Adrenal gland (tissue), 12 donors: ENCODE data around the gene MGAM2. TPM values are rescaled to one million over a fixed set of nuclear protein-coding genes. Genes with fewer than 3 reads are reported as not detected.

Experiments
- DNase-seq, 7 donors: peaks; one replicate each; pipeline ENCODE4 v3.0.0-alpha.2; 2019 to 2020
- H3K27ac ChIP-seq, 5 donors: fragments of 200-600 bp; sonication (generic) in 4 of 5; 1 replicate in 3 of 5; 2 replicates in 2 of 5; pipeline versions ENCODE4 v1.5.1 to v1.8.0; 2016 to 2020; ENCODE audit warnings: mild to moderate bottlenecking in 1 of 5
- H3K27me3 ChIP-seq: fragments of 200-600 bp; 2 replicates; pipeline ENCODE4 v1.8.0; 2021
- H3K36me3 ChIP-seq, 2 donors: fragments of 200-600 bp; replicated peaks in 1 of 2; 1 replicate in 1 of 2; 2 replicates in 1 of 2; pipeline versions ENCODE4 v1.5.1 to v1.8.0; 2018 to 2022
- H3K4me1 ChIP-seq, 2 donors: fragments of 200-600 bp; replicated peaks in 1 of 2; 1 replicate in 1 of 2; 2 replicates in 1 of 2; pipeline versions ENCODE4 v1.5.1 to v1.8.0; 2018 to 2021
- H3K4me3 ChIP-seq, 4 donors: fragments of 200-600 bp; sonication (generic) in 3 of 4; one replicate each; pipeline ENCODE4 v1.5.1; 2016 to 2018
- H3K9me3 ChIP-seq, 3 donors: fragments of 200-600 bp; sonication (generic) in 1 of 3; replicated peaks in 1 of 3; 1 replicate in 2 of 3; 2 replicates in 1 of 3; pipeline versions ENCODE4 v1.5.1 to v1.8.0; 2016 to 2021
- CTCF ChIP-seq, 6 experiments: fragments of 450-650 bp in 4 of 6; fragments of 200-600 bp in 2 of 6; sonication (generic) in 1 of 6; IDR thresholded peaks; 1 replicate in 5 of 6; 2 replicates in 1 of 6; pipeline versions ENCODE4 v1.5.1 to v1.8.0; 2016 to 2021; ENCODE audit warnings: antibody characterized with exemption in 6 of 6, mild to moderate bottlenecking in 2 of 6, moderate library complexity in 1 of 6
- POLR2A ChIP-seq, 2 donors: fragments of 450-650 bp; IDR thresholded peaks; one replicate each; pipeline ENCODE4 v1.6.1; 2017; ENCODE audit warnings: antibody characterized with exemption in 2 of 2, mild to moderate bottlenecking in 2 of 2, moderate library complexity in 1 of 2
- WGBS, 4 donors: extraction: QIAGEN DNeasy Blood & Tissue Kit in 2 of 4; methylation state at CpG; one replicate each; pipeline versions ENCODE4 v1.1.5 to v1.1.7; 2013 to 2017; 5-methylcytosine and 5-hydroxymethylcytosine counted together
- intact Hi-C, 2 donors: fragments of 100-400 bp; cut with DNase I; formaldehyde crosslinking; loops; one replicate each; pipeline versions ENCODE4 v1.14.1 to v1.15.0; 2022 to 2023
- polyA plus RNA-seq, 3 donors: library from polyadenylated mRNA; stranded (reverse); fragments of 200-250 nt in 2 of 3; fragments of 350-450 nt in 1 of 3; fragmentation: Illumina TruSeq in 1 of 3; extraction: RNeasy Lipid Tissue Mini Kit (QIAGEN cat#74804) in 1 of 3; gene quantifications; one replicate each; pipeline ENCODE4 v1.2.3, GENCODE V29; 2013 to 2014
- total RNA-seq, 9 donors: library from RNA; depleted of rRNA in 4 of 9; stranded (reverse); fragments of >200 nt in 4 of 9; fragments of 120-200 nt in 1 of 9; fragmentation: NEBNext Ultra II Directional in 1 of 9; extraction: Animal tissue kit (Norgen Biotek cat#: 25700) in 1 of 9; gene quantifications; one replicate each; pipeline versions ENCODE4 v1.1.0 to v1.2.4, GENCODE V29; 2013 to 2023
- donor health status: healthy with polysubstance abuse.
- donor health status: Bipolar disorder and iron deficiency.
- donor health status: DM: yes; HTN: yes; CAD: no.
- donor health status: DM: no; HTN: no; CAD: no.
- donor health status: DM: no; HTN: no; CAD: no.
- donor health status: DM: yes; HTN: yes; CAD: no.

Gene MGAM2
- total and polyA plus RNA-seq, 12 donors: under 0.01 to 0.05 TPM; not detected in 10

- no peaks in the 10 kb centered on the region for H3K27me3 ChIP-seq
- WGBS, 4 donors: 63 to 69% (median 67%) methylated on average over 2 of the region's 2 CpGs
Measured at GRCh38 chr7:142250705-142251104, 139.2 kb downstream of the MGAM2 start.

GRCh38 chr7:142257958-142258357 is 146.4 kb downstream of the MGAM2 start, which contains the start of gene PRSS58:
TSS of gene PRSS58 (minus strand) at chr7:142258058. CDS start at chr7:142257707, 351 bp downstream.
- no peaks in the 10 kb centered on the region for H3K36me3 ChIP-seq
- no peak for DNase-seq
- no peaks in the 10 kb centered on the region for H3K9me3 ChIP-seq
- H3K27ac ChIP-seq: no peak within 1 kb of the TSS
- no peaks in the 10 kb centered on the region for H3K27me3 ChIP-seq
- H3K4me3 ChIP-seq: no peak within 1 kb of the TSS
- whole genome bisulfite sequencing, 4 donors: 50 to 90% (median 67%) methylated on average over 1 of the region's 1 CpG
- no peak for TF ChIP-seq CTCF (IDR thresholded peaks at IDR 0.05)
- no peak for TF ChIP-seq POLR2A (IDR thresholded peaks at IDR 0.05)
- no peaks in the 10 kb centered on the region for H3K4me1 ChIP-seq
- intact Hi-C loops: no loop called here

More at GRCh38 chr7:142250705-142251104, 139.2 kb downstream of the MGAM2 start:
- no peaks in the 10 kb centered on the region for H3K4me1 ChIP-seq
- intact Hi-C loops: no loop called here
- no peak overlapping the region for H3K27ac ChIP-seq
- no peak for DNase-seq
- no peak for TF ChIP-seq POLR2A (IDR thresholded peaks at IDR 0.05)
- TF ChIP-seq CTCF (IDR thresholded peaks at IDR 0.05): no peak
- H3K9me3 ChIP-seq: no peaks in the 10 kb centered on the region
- no peak overlapping the region for H3K4me3 ChIP-seq
- H3K36me3 ChIP-seq: no peaks in the 10 kb centered on the region

- Histone ChIP-seq H3K4me1 (no peaks in the 10 kb centered on the region), H3K4me3 (no peak overlapping the region), H3K27ac (no peak overlapping the region), H3K27me3 (no peaks in the 10 kb centered on the region), H3K9me3 (no peaks in the 10 kb centered on the region), H3K36me3 (no peaks in the 10 kb centered on the region)
- TF ChIP-seq CTCF (IDR thresholded peaks at IDR 0.05) (no peak), POLR2A (IDR thresholded peaks at IDR 0.05) (no peak)
- DNase-seq: no peak
- intact Hi-C loops: no loop called here
- 60 to 69% (median 66%) methylated on average over 8 of the region's 8 CpGs for WGBS, 4 donors
Measured at GRCh38 chr7:142263598-142264380, 152.3 kb downstream of the MGAM2 start.

Other genes with a start within 250 kb of the MGAM2 start
- gene OR9A4, start 195.3 kb upstream of the MGAM2 start, total RNA-seq: under 1 TPM in 1 of 9 donors, not detected in 8; 0.11 TPM
- not detected for gene OR9A4, start 195.3 kb upstream of the MGAM2 start, polyA plus RNA-seq
- gene CLEC5A, start 164.7 kb upstream of the MGAM2 start, total RNA-seq: 1 to 10 TPM in 5 of 9 donors, under 1 TPM in 3, not detected in 1; 0.17 to 5.8 (median 2.0) TPM
- gene CLEC5A, start 164.7 kb upstream of the MGAM2 start, polyA plus RNA-seq: 1 to 10 TPM; 1.1 to 3.1 (median 1.7) TPM
- not detected for gene TAS2R38, start 137.9 kb upstream of the MGAM2 start, total RNA-seq
- not detected for gene TAS2R38, start 137.9 kb upstream of the MGAM2 start, polyA plus RNA-seq
- gene MGAM, start 115.8 kb upstream of the MGAM2 start, total RNA-seq: 1 to 10 TPM in 1 of 9 donors, under 1 TPM in 7, not detected in 1; 0.14 to 4.5 (median 0.24) TPM
- under 1 TPM; 0.10 to 0.24 (median 0.15) TPM for gene MGAM, start 115.8 kb upstream of the MGAM2 start, polyA plus RNA-seq
- gene PRSS58, start 146.3 kb downstream of the MGAM2 start, total RNA-seq: not detected
- gene PRSS58, start 146.3 kb downstream of the MGAM2 start, polyA plus RNA-seq: not detected